IMR-90 (cell line): ENCODE measurements around the gene RASD2. TPM values are rescaled to one million over a fixed set of nuclear protein-coding genes. Genes with fewer than 3 reads are reported as not detected.
A peak's percentile ranks its signal among the peaks of the same experiment; 100 is the strongest.

Experiments
- ATAC-seq: fragments of 200-7000 bp; cut with Tn5 transposase; 2 replicates; pipeline ENCODE4 v1.9.1; 2020; ENCODE audit warnings: low read depth, mild to moderate bottlenecking, moderate library complexity
- BruUV-seq: library from RNA; stranded (reverse); fragments of 400-500 nt; replicated peaks from 2 replicates; lab custom pipeline; 2021; lab: Mats Ljungman, UMichigan
- CTCF ChIA-PET: fragments of 300-600 bp; formaldehyde crosslinking; extraction: SDS; loops from one replicate; lab custom pipeline; 2021; ENCODE audit warnings: antibody characterized with exemption; lab: Yijun Ruan, JAX
- POLR2A ChIA-PET: fragments of 300-600 bp; sonication (Branson Sonifier 250); formaldehyde crosslinking; loops from one replicate; lab custom pipeline; 2022; ENCODE audit warnings: antibody characterized with exemption; ENCODE audit not compliant: unreplicated experiment; lab: Charles Lee
- DNase-seq: peaks from one replicate; pipeline ENCODE4 v3.0.0; 2013
- H2AFZ ChIP-seq: replicated peaks from 2 replicates; pipeline ENCODE3; 2013; ENCODE audit warnings: low read length, mild to moderate bottlenecking; ENCODE audit not compliant: poor library complexity
- H2AK5ac ChIP-seq: 2 replicates; pipeline ENCODE4 v1.6.1; 2013; ENCODE audit warnings: low read depth, low read length, inconsistent platforms
- H2AK9ac ChIP-seq: replicated peaks from 2 replicates; pipeline ENCODE3; 2013; ENCODE audit warnings: mild to moderate bottlenecking, low read depth, low read length, moderate library complexity; ENCODE audit not compliant: poor library complexity
- H2BK120ac ChIP-seq: 2 replicates; pipeline ENCODE4 v1.6.1; 2013; ENCODE audit warnings: low read depth, low read length, inconsistent platforms
- H2BK15ac ChIP-seq: 3 replicates; pipeline ENCODE4 v1.6.1; 2013; ENCODE audit warnings: low read depth, low read length, inconsistent platforms
- H2BK20ac ChIP-seq: 2 replicates; pipeline ENCODE4 v1.6.1; 2013; ENCODE audit warnings: low read depth, mild to moderate bottlenecking, inconsistent platforms, low read length, moderate library complexity
- H2BK5ac ChIP-seq: 2 replicates; pipeline ENCODE4 v1.6.1; 2013; ENCODE audit warnings: mild to moderate bottlenecking, low read depth, low read length, inconsistent platforms; ENCODE audit not compliant: poor library complexity, severe bottlenecking
- H3K14ac ChIP-seq: replicated peaks from 2 replicates; pipeline ENCODE4 v1.6.1; 2013; ENCODE audit warnings: low read depth, low read length, inconsistent platforms
- H3K18ac ChIP-seq: 2 replicates; pipeline ENCODE4 v1.6.1; 2013; ENCODE audit warnings: low read depth, low read length, control low read depth
- H3K23ac ChIP-seq: 2 replicates; pipeline ENCODE4 v1.6.1; 2013; ENCODE audit warnings: low read depth, low read length, inconsistent platforms
- H3K27ac ChIP-seq: 2 replicates; pipeline ENCODE4 v1.5.1; 2013; ENCODE audit warnings: mild to moderate bottlenecking, control low read depth, low read length; ENCODE audit not compliant: insufficient read depth
- H3K27me3 ChIP-seq: 2 replicates; pipeline ENCODE4 v1.6.1; 2013; ENCODE audit warnings: low read length; ENCODE audit not compliant: control insufficient read depth, insufficient read depth
- H3K36me3 ChIP-seq: 2 replicates; pipeline ENCODE4 v1.6.1; 2013; ENCODE audit warnings: low read length, mixed read lengths; ENCODE audit not compliant: control insufficient read depth, insufficient read depth
- H3K4ac ChIP-seq: 2 replicates; pipeline ENCODE4 v1.6.1; 2013; ENCODE audit warnings: low read depth, low read length, inconsistent platforms
- H3K4me1 ChIP-seq: 2 replicates; pipeline ENCODE4 v1.6.1; 2013; ENCODE audit warnings: low read length, mixed read lengths; ENCODE audit not compliant: control insufficient read depth, insufficient read depth
- H3K4me2 ChIP-seq: 2 replicates; pipeline ENCODE4 v1.6.1; 2013; ENCODE audit warnings: low read depth, mild to moderate bottlenecking, control low read depth, low read length, moderate library complexity
- H3K4me3 ChIP-seq: 2 replicates; pipeline ENCODE4 v1.5.1; 2013; ENCODE audit warnings: low read depth, mild to moderate bottlenecking, control low read depth, low read length, moderate library complexity; ENCODE audit not compliant: insufficient read depth
- H3K56ac ChIP-seq: 2 replicates; pipeline ENCODE4 v1.6.1; 2013; ENCODE audit warnings: low read length, inconsistent platforms; ENCODE audit not compliant: insufficient read depth; ENCODE audit errors: extremely low read depth
- H3K79me1 ChIP-seq, 2 experiments: 2 replicates each; pipeline ENCODE4 v1.6.1; 2013; ENCODE audit warnings: low read length in 2 of 2, inconsistent platforms in 1 of 2, low read depth in 1 of 2
- H3K9ac ChIP-seq: 2 replicates; pipeline ENCODE4 v1.6.1; 2013; ENCODE audit warnings: low read depth, low read length, control low read depth
- H3K9me1 ChIP-seq: 2 replicates; pipeline ENCODE4 v1.6.1; 2013; ENCODE audit warnings: low read length, inconsistent platforms; ENCODE audit not compliant: insufficient read depth
- H3K9me3 ChIP-seq: 2 replicates; pipeline ENCODE4 v1.6.1; 2013; ENCODE audit warnings: low read length; ENCODE audit not compliant: control insufficient read depth, insufficient read depth
- H4K20me1 ChIP-seq: 2 replicates; pipeline ENCODE4 v1.6.1; 2013; ENCODE audit warnings: low read length, inconsistent platforms; ENCODE audit not compliant: insufficient read depth
- H4K5ac ChIP-seq: 2 replicates; pipeline ENCODE4 v1.6.1; 2013; ENCODE audit warnings: mild to moderate bottlenecking, low read depth, low read length, control low read depth
- H4K8ac ChIP-seq, 2 experiments: 2 replicates each; pipeline ENCODE4 v1.6.1; 2013; ENCODE audit warnings: low read depth in 2 of 2, low read length in 2 of 2, control low read depth in 1 of 2, inconsistent platforms in 1 of 2
- H4K91ac ChIP-seq: 2 replicates; pipeline ENCODE4 v1.6.1; 2013; ENCODE audit warnings: low read depth, low read length, inconsistent platforms; ENCODE audit not compliant: insufficient read depth
- BHLHE40 ChIP-seq: fragments of 150-350 bp; IDR thresholded peaks from 2 replicates; pipeline ENCODE4 v1.6.1; 2016; ENCODE audit warnings: mild to moderate bottlenecking, low read depth, low read length
- CEBPB ChIP-seq: IDR thresholded peaks from 2 replicates; pipeline ENCODE4 v1.6.1; 2012; ENCODE audit warnings: low read depth, low read length, improper control_type of control experiment
- CHD1 ChIP-seq: IDR thresholded peaks from 2 replicates; pipeline ENCODE4 v1.6.1; 2012; ENCODE audit warnings: low read depth, low read length, improper control_type of control experiment
- CTCF ChIP-seq: conservative IDR thresholded peaks from 2 replicates; pipeline ENCODE4 v1.5.1; 2012; ENCODE audit warnings: mild to moderate bottlenecking, low read depth, low read length, improper control_type of control experiment
- ELK1 ChIP-seq: fragments of 150-350 bp; IDR thresholded peaks from 2 replicates; pipeline ENCODE4 v1.6.1; 2016; ENCODE audit warnings: low read depth, mild to moderate bottlenecking, low read length, moderate library complexity, borderline replicate concordance
- FOS ChIP-seq: fragments of 150-350 bp; IDR thresholded peaks from 2 replicates; pipeline ENCODE4 v1.6.1; 2016; ENCODE audit warnings: low read depth, low read length
- MAZ ChIP-seq: IDR thresholded peaks from 2 replicates; pipeline ENCODE4 v1.6.1; 2012; ENCODE audit warnings: low read depth, mild to moderate bottlenecking, low read length, improper control_type of control experiment, moderate library complexity, borderline replicate concordance
- NFE2L2 ChIP-seq: fragments of 150-350 bp; IDR thresholded peaks from 2 replicates; pipeline ENCODE4 v1.6.1; 2016; ENCODE audit warnings: low read depth, mild to moderate bottlenecking, low read length
- RAD21 ChIP-seq: IDR thresholded peaks from 2 replicates; pipeline ENCODE4 v1.6.1; 2012; ENCODE audit warnings: low read length, improper control_type of control experiment
- RCOR1 ChIP-seq: IDR thresholded peaks from 2 replicates; pipeline ENCODE4 v1.6.1; 2012; ENCODE audit warnings: mild to moderate bottlenecking, low read length, improper control_type of control experiment; ENCODE audit not compliant: insufficient replicate concordance
- RFX5 ChIP-seq: IDR thresholded peaks from 2 replicates; pipeline ENCODE4 v1.8.0; 2012; ENCODE audit warnings: low read depth, mild to moderate bottlenecking, low read length, moderate library complexity
- SMC3 ChIP-seq: fragments of 150-350 bp; IDR thresholded peaks from 2 replicates; pipeline ENCODE4 v1.6.1; 2016; ENCODE audit warnings: low read depth, mild to moderate bottlenecking, antibody characterized with exemption, low read length, moderate library complexity
- USF2 ChIP-seq: fragments of 150-350 bp; IDR thresholded peaks from 2 replicates; pipeline ENCODE4 v1.6.1; 2017; ENCODE audit warnings: mild to moderate bottlenecking, antibody characterized with exemption, low read length, low read depth
- WGBS, 2 experiments: methylation state at CpG; one replicate each; pipeline versions ENCODE4 v1.1.5 to v1.1.7; 2013; ENCODE audit warnings: missing lambda C conversion rate in 2 of 2; ENCODE audit not compliant: insufficient read length in 1 of 2; ENCODE audit errors: extremely low coverage in 2 of 2; 5-methylcytosine and 5-hydroxymethylcytosine counted together
- dilution Hi-C: fragments of 300-500 bp; cut with HindIII; formaldehyde crosslinking; loops from one replicate; pipeline ENCODE4 v1.14.3; 2018; ENCODE audit warnings: low sequenced_read_pairs; ENCODE audit not compliant: unreplicated experiment
- in situ Hi-C: fragments of 300-500 bp; cut with MboI; formaldehyde crosslinking; loops from 3 replicates; pipeline ENCODE4 v1.14.3; 2019; ENCODE audit warnings: low sequenced_read_pairs, inconsistent platforms, mixed read lengths
- intact Hi-C: fragments of 100-400 bp; cut with micrococcal nuclease; formaldehyde crosslinking; loops from 2 replicates; pipeline ENCODE4 v1.10.0; 2022
- polyA plus RNA-seq, 3 experiments: library from polyadenylated mRNA; depleted of rRNA; stranded (reverse); fragments of >200 nt; gene quantifications; 2 replicates each; pipeline ENCODE4 v1.2.3, GENCODE V29; 2012; ENCODE audit warnings: low replicate concordance in 1 of 3
- total RNA-seq: library from RNA; depleted of rRNA; stranded (reverse); fragments of >200 nt; gene quantifications from 2 replicates; pipeline ENCODE4 v1.2.3, GENCODE V29; 2012

The RASD2 gene
- total and polyA plus RNA-seq, 2 of the 4 experiments (the other 2 are of a cell fraction) = under 0.01 to 0.32 TPM

- no peak overlapping the region for H2AK9ac ChIP-seq
- ATAC-seq = peak; percentile 88
- H3K27ac ChIP-seq = no peak overlapping the region
- no peaks in the 10 kb centered on the region for H3K79me1 ChIP-seq
- H3K9me3 ChIP-seq = peaks cover 3% of the 10 kb centered on the region; the same call in 1 of the 2 replicates
- peak overlapping the region; percentile 15; the same call in 1 of the 2 replicates for H2AK5ac ChIP-seq
- CTCF ChIA-PET = interaction anchor here (0.7 to 3.2 kb wide), 6 partner anchors 18 to 232 kb away, joined by 3 to 16 read pairs (median 4); no protein-coding TSS in a partner anchor
- H2BK20ac ChIP-seq = no peak overlapping the region
- no peak overlapping the region for H4K8ac ChIP-seq
- H4K20me1 ChIP-seq = no peaks in the 10 kb centered on the region
- POLR2A ChIA-PET = no interaction called here
- H3K4me2 ChIP-seq = no peak overlapping the region
- no peak overlapping the region for H2BK5ac ChIP-seq
- no TSS peak for BruUV-seq
- 40% methylated on average over 2 of the region's 13 CpGs; no CpG with 5 or more reads in 1 of the 2 experiments for WGBS, 2 experiments
- no peak overlapping the region for H3K23ac ChIP-seq
- peak overlapping the region; percentile 64 for H2AFZ ChIP-seq
- no peaks in the 10 kb centered on the region for H3K27me3 ChIP-seq
- no peaks in the 10 kb centered on the region for H3K36me3 ChIP-seq
- intact Hi-C loops (loop anchor here (1.0 kb wide), 2 partner anchors 152 to 233 kb away; no protein-coding TSS in a partner anchor), in situ Hi-C loops (loop anchor here (5.0 kb wide), 1 partner anchor 151 kb away; no protein-coding TSS in a partner anchor), dilution Hi-C loops (no loop called here)
- peak overlapping the region; percentile 18; the same call in 1 of the 2 replicates for H3K4ac ChIP-seq
- H3K9ac ChIP-seq = no peak overlapping the region
- TF ChIP-seq CEBPB (no peak), CHD1 (no peak), RAD21 (peak; percentile 95), RFX5 (no peak), CTCF (peak; percentile 91), USF2 (no peak), NFE2L2 (no peak), FOS (no peak), RCOR1 (no peak), SMC3 (peak; percentile 93), MAZ (0 out of 2 replicates have a peak, but pooled peaks have one; percentile 29), BHLHE40 (no peak), ELK1 (no peak)
- no peak overlapping the region for H4K91ac ChIP-seq
- H3K4me3 ChIP-seq = no peak overlapping the region
- H3K4me1 ChIP-seq = peaks cover 4% of the 10 kb centered on the region
- no peak overlapping the region for H3K56ac ChIP-seq
- H2BK15ac ChIP-seq = no peak overlapping the region
- peak; percentile 65 for DNase-seq
- no peaks in the 10 kb centered on the region for H3K9me1 ChIP-seq
- H4K5ac ChIP-seq = no peak overlapping the region
- no peak overlapping the region for H3K18ac ChIP-seq
- H3K14ac ChIP-seq = 0 out of 2 replicates have a peak overlapping the region, but pooled peaks have one; percentile 4
- no peak overlapping the region for H2BK120ac ChIP-seq
These were observed 42.4 kb downstream of the RASD2 start for GRCh38 chr22:35582861-35583670.
